ENCODE results near the gene LDLRAD3. TPM values are rescaled to one million over a fixed set of nuclear protein-coding genes. Genes with fewer than 3 reads are reported as not detected.

LDLRAD3 gene
- total RNA-seq, 1 experiment from 2014 or later = 12.1 TPM

DNA sequence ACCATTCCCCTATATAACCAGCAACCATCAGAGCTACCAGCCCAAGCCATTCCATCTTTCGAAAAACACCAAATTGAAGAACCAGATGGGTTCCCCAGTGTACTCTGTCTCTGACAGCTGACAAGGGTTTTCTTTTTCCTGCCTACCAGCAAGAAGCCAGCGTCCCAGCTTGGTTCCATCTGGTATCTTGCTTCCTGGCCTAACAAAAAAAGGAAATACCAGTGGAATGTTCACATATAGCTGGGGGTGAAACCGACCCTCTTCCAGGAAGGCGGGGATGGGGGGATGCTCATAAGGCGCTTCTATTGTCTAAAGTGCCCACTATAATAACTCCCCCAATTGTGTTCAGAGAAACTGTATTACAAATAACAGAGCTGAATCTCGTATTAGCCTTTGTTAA, 172.3 kb downstream of the LDLRAD3 start:
- Histone ChIP-seq H4K91ac (ENCODE audit: insufficient read length, low read depth, low read length) (no peak overlapping the region), H2BK20ac (ENCODE audit: low read depth, low read length, poor library complexity, severe bottlenecking) (no peak overlapping the region), H2BK120ac (ENCODE audit: low read depth, low read length, poor library complexity, severe bottlenecking) (no peak overlapping the region), H3K23me2 (ENCODE audit: insufficient read length, low read depth, low read length, poor library complexity, severe bottlenecking) (no peaks in the 10 kb centered on the region), H3K14ac (ENCODE audit: insufficient read depth, low read length) (no peak overlapping the region), H4K5ac (ENCODE audit: insufficient read length, low read depth, low read length) (no peak overlapping the region), H3K79me2 (ENCODE audit: insufficient read depth, low read length) (no peaks in the 10 kb centered on the region), H2AK5ac (ENCODE audit: insufficient read length, low read length) (no peak overlapping the region), H2AFZ (ENCODE audit: low read length) (no peak overlapping the region), H3K4me2 (ENCODE audit: insufficient read depth, insufficient read length, low read length) (no peak overlapping the region), H3K4me1 (ENCODE audit: insufficient read depth, low read length) (no peaks in the 10 kb centered on the region), H3K27ac (ENCODE audit: insufficient read length, low read depth, low read length) (no peak overlapping the region), H2BK15ac (ENCODE audit: low read depth, low read length) (no peak overlapping the region), H3K9me3 (ENCODE audit: control insufficient read depth, low read depth, low read length) (peaks cover 10% of the 10 kb centered on the region), H4K8ac (replicated peaks; ENCODE audit: insufficient read length, low read depth, low read length) (no peak overlapping the region), H3K79me1 (ENCODE audit: insufficient read depth, low read depth, low read length, poor library complexity, severe bottlenecking) (no peaks in the 10 kb centered on the region), H2BK12ac (ENCODE audit: insufficient read length, low read depth, low read length) (no peak overlapping the region), H3K9ac (ENCODE audit: extremely low read depth, insufficient read length, low read length) (no peak overlapping the region), H2BK5ac (ENCODE audit: insufficient read length, low read length) (no peak overlapping the region), H4K20me1 (ENCODE audit: control insufficient read depth, insufficient read depth, insufficient read length) (no peaks in the 10 kb centered on the region), H3K23ac (ENCODE audit: insufficient read length, low read depth, low read length) (no peak overlapping the region), H3K4ac (ENCODE audit: low read depth, low read length) (no peak overlapping the region), H3K18ac (ENCODE audit: insufficient read length, low read depth, low read length) (no peak overlapping the region), H3T11ph (ENCODE audit: low read length) (no peak overlapping the region), H3K27me3 (ENCODE audit: insufficient read depth, low read length) (no peaks in the 10 kb centered on the region), H3K56ac (ENCODE audit: insufficient read length, low read depth, low read length) (no peak overlapping the region)
- WGBS (ENCODE audit: extremely low coverage, insufficient read length, low lambda C conversion rate) = no CpG with 5 or more reads among the region's 6 CpGs
- Mint-ChIP-seq H3K27ac (peak overlapping the region in 1 of 3 experiments; percentile 54; a peak in 2 of 7 replicates), H3K27me3 (ENCODE audit: low read depth) (no peaks in the 10 kb centered on the region), H3K4me3 (no peak overlapping the region), H3K36me3 (ENCODE audit: insufficient read depth in 1 of 3, low read depth in 3 of 3) (peaks cover 35 to 40% (median 36%) of the 10 kb centered on the region in 3 experiments), H3K9me3 (peaks cover 21 to 23% of the 10 kb centered on the region in 2 experiments), H3K4me1 (peaks cover 11 to 22% of the 10 kb centered on the region in 2 experiments)
- TF ChIP-seq, protein P1, sequence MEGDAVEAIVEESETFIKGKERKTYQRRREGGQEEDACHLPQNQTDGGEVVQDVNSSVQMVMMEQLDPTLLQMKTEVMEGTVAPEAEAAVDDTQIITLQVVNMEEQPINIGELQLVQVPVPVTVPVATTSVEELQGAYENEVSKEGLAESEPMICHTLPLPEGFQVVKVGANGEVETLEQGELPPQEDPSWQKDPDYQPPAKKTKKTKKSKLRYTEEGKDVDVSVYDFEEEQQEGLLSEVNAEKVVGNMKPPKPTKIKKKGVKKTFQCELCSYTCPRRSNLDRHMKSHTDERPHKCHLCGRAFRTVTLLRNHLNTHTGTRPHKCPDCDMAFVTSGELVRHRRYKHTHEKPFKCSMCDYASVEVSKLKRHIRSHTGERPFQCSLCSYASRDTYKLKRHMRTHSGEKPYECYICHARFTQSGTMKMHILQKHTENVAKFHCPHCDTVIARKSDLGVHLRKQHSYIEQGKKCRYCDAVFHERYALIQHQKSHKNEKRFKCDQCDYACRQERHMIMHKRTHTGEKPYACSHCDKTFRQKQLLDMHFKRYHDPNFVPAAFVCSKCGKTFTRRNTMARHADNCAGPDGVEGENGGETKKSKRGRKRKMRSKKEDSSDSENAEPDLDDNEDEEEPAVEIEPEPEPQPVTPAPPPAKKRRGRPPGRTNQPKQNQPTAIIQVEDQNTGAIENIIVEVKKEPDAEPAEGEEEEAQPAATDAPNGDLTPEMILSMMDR (conservative IDR thresholded peaks at IDR 0.05) = no peak
- no peak for DNase-seq
